ENCODE measurements around the gene BBLN. TPM values are rescaled to one million over a fixed set of nuclear protein-coding genes. Genes with fewer than 3 reads are reported as not detected.

BBLN gene
- polyA plus RNA-seq, 6 donors from 2014 or later: 74.7 to 98.3 (median 93.5) TPM

DNA sequence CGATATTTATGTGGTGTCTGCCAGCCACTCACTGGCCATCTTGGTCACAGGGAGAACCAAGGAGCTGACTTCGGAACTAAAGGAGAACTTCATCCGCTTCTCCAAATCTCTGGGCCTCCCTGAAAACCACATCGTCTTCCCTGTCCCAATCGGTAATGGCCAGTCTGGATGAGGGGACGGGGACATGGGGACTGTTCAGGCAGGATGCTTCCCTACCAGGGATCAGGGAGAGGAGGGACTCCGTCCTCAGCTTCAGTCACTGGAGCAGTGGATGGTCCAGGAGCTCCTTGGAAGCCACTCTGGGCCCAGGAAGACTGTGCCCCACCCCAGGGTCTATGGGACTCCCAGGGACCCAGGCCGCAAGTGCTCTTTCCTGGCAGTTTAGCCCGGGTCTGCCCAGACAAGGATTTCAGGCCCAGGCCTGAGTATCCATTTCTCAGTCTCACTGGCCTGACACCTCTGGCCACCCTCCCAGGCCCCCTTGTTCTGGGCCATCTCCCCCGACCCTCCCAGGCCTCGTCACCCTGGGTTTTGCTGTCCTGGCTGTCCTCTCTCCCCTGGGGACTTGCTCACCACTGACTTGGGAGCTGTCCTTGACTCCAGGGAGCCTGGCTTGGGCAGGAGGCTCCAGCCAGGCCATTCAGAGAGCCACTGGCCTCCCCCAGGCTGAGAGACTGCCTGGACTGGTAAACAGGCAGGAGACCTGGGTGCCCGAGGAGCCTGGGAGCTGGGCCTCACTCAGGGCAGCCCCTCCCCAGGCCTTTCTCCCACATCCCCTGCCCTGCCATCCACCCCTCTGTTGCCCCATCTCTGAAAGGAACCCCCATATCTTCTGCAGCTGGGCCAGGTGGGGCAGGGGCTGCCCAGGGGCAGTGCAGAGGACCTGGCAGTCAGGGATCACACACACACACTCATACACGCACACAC is 7.7 kb upstream of the BBLN start:
- no peaks in the 10 kb centered on the region for H3K36me3 Mint-ChIP-seq
- DNase-seq (no peak), ATAC-seq (ENCODE audit: low read depth in 2 of 2) (no peak)
- no peak overlapping the region for H3K4me3 Mint-ChIP-seq
- H3K9me3 Mint-ChIP-seq: no peaks in the 10 kb centered on the region
- H3K27me3 Mint-ChIP-seq: peaks cover 0 to 10% (median 0%) of the 10 kb centered on the region in 3 donors
- H3K4me1 Mint-ChIP-seq: peaks cover 0 to 6% (median 0%) of the 10 kb centered on the region in 3 donors
- H3K27ac Mint-ChIP-seq: no peak overlapping the region

GRCh38 chr9:128153060-128153946 is 6.8 kb upstream of the BBLN start:
- DNase-seq (no peak), ATAC-seq (ENCODE audit: low read depth in 2 of 2) (no peak)
- Mint-ChIP-seq H3K27ac (peak overlapping the region in 1 of 6 donors; percentile 76), H3K36me3 (no peaks in the 10 kb centered on the region), H3K9me3 (no peaks in the 10 kb centered on the region), H3K4me3 (no peak overlapping the region), H3K27me3 (peaks cover 0 to 10% (median 0%) of the 10 kb centered on the region in 3 donors), H3K4me1 (peaks cover 0 to 6% (median 0%) of the 10 kb centered on the region in 3 donors)

DNA sequence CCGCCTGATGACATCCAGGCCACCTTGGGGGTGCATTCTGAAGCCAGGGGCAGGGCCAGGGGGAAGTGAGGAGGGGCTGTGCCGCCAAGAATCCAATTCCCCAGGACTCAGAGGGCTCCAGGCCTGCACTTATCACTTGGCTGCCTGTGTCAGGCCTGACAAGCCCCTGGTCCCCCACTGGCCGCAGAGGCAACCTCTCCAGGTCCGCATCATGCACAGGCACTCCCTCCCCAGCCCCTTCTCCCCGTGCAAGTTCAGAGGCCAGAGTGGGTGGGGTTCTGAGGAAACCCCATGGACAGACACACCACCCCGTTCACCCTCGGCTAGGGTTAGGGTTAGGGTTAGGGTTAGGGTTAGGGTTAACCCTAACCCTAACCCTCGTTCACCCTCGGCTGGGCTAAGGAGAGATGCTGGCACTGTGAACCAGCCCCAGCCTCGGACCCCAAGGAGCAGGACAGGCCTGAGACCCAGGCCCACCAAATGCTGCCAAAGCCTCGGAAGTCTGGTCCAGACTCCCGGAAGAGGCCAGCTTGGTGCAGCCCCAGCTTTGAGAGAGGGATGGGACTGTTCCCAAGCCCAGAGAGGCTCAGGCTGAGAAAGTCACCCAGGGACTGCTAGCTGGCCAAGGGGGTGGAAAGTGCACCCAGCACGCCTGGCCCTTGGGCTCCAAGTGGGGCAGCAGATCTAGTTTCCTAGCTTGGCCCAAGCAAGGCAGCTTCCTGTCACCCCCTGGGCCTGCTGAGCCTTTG is 5.9 kb upstream of the BBLN start:
- peaks cover 0 to 6% (median under 1%) of the 10 kb centered on the region in 3 donors for H3K4me1 Mint-ChIP-seq
- DNase-seq (no peak), ATAC-seq (ENCODE audit: low read depth in 2 of 2) (no peak)
- H3K36me3 Mint-ChIP-seq: no peaks in the 10 kb centered on the region
- no peaks in the 10 kb centered on the region for H3K9me3 Mint-ChIP-seq
- H3K4me3 Mint-ChIP-seq: no peak overlapping the region
- no peak overlapping the region for H3K27ac Mint-ChIP-seq
- H3K27me3 Mint-ChIP-seq: peaks cover 0 to 10% (median 0%) of the 10 kb centered on the region in 3 donors

- ATAC-seq (ENCODE audit: low read depth in 2 of 2) (no peak), DNase-seq (no peak)
- Mint-ChIP-seq H3K4me1 (peaks cover 6 to 7% (median 6%) of the 10 kb centered on the region in 3 donors), H3K4me3 (peak overlapping the region in 1 of 8 donors; percentile 6), H3K27me3 (peaks cover 0 to 3% (median 0%) of the 10 kb centered on the region in 3 donors), H3K36me3 (no peaks in the 10 kb centered on the region), H3K9me3 (no peaks in the 10 kb centered on the region), H3K27ac (no peak overlapping the region)
Observed at GRCh38 chr9:128155736-128156500, 4.1 kb upstream of the BBLN start.

GRCh38 chr9:128159522-128159783 is 612 bp upstream of the BBLN start:
- DNase-seq (peak; percentile 50), ATAC-seq (ENCODE audit: low read depth in 2 of 2) (peak; percentile 53 to 54)
- peak overlapping the region; percentile 81 to 95 (median 88) for H3K4me3 Mint-ChIP-seq
- no peaks in the 10 kb centered on the region for H3K9me3 Mint-ChIP-seq
- peaks cover 12 to 20% (median 18%) of the 10 kb centered on the region in 3 donors for H3K4me1 Mint-ChIP-seq
- H3K36me3 Mint-ChIP-seq: no peaks in the 10 kb centered on the region
- peak overlapping the region; percentile 83 to 94 (median 92) for H3K27ac Mint-ChIP-seq
- no peaks in the 10 kb centered on the region for H3K27me3 Mint-ChIP-seq

DNA sequence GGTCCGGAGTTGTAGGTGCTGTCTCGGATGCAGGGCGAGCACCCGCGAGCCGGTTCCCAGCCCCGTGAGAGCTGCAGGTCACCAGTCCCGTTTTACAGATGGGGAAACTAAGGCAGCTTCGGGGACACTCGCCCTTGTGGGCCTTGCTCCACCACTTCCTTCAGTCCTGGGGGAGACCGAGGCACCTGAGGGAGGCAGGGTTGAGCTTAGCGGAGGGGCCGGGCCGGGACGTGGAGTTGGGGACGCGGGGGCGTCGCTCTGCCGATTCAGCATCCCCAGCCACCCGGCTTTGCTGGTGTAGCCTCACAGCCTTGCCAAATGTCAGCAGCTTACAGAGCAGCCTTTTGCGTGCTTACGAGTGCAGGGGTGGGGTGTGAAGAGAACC is 530 bp downstream of the BBLN start:
- peak; percentile 18 for ATAC-seq (ENCODE audit: low read depth in 2 of 2)
- no peaks in the 10 kb centered on the region for H3K27me3 Mint-ChIP-seq
- DNase-seq: no peak

DNA sequence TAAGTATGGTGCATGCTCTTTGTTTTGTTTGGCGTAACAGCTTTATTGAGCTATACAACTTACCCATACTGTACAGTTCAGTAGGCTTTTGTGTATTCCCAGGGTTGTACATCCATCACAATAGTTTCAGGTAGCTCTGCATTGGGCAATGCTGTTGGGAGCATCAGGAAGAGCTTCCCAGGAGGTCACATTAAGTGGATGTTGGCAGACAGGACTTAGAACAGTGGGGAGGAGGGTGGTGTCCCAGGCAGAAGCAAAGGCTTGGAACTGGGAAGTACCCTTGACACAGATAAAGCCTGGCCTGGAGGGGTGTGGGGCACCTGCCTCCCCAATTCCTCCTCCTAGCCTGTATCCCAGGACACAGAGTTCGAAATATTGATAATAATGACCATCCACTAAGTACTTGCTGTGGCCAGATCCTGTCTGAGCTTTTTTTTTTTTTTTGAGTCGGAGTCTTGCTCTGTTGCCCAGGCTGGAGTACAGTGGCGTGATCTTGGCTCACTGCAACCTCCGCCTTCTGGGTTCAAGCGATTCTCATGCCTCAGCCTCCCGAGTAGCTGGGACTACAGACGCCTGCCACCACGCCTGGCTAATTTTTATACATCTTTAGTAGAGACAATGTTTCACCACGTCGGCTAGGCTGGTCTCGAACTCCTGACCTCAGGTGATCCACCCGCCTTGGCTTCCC is 1.3 kb downstream of the BBLN start:
- no peak for DNase-seq
- no peaks in the 10 kb centered on the region for H3K9me3 Mint-ChIP-seq
- peak overlapping the region; percentile 81 to 95 (median 88) for H3K4me3 Mint-ChIP-seq
- H3K27me3 Mint-ChIP-seq: no peaks in the 10 kb centered on the region
- H3K4me1 Mint-ChIP-seq: peaks cover 12 to 20% (median 18%) of the 10 kb centered on the region in 3 donors
- H3K36me3 Mint-ChIP-seq: peaks cover 0 to 3% of the 10 kb centered on the region in 2 donors
- peak overlapping the region in 1 of 6 donors; percentile 11 for H3K27ac Mint-ChIP-seq
- no peak for ATAC-seq (ENCODE audit: low read depth in 2 of 2)

More for the DNA sequence above, 530 bp downstream of the BBLN start:
- Mint-ChIP-seq H3K4me3 (peak overlapping the region; percentile 81 to 95 (median 88)), H3K9me3 (no peaks in the 10 kb centered on the region), H3K4me1 (peaks cover 12 to 20% (median 18%) of the 10 kb centered on the region in 3 donors), H3K36me3 (no peaks in the 10 kb centered on the region), H3K27ac (peak overlapping the region in 3 of 6 donors; percentile 38 to 83 (median 47))

- Mint-ChIP-seq H3K27me3 (no peaks in the 10 kb centered on the region), H3K9me3 (no peaks in the 10 kb centered on the region), H3K4me3 (peak overlapping the region in 7 of 8 donors; percentile 22 to 89 (median 74)), H3K27ac (peak overlapping the region in 4 of 6 donors; percentile 32 to 86 (median 54)), H3K36me3 (peaks cover 0 to 13% of the 10 kb centered on the region in 2 donors), H3K4me1 (peaks cover 15 to 20% (median 18%) of the 10 kb centered on the region in 3 donors)
- DNase-seq (no peak), ATAC-seq (ENCODE audit: low read depth in 2 of 2) (no peak)
Observed at GRCh38 chr9:128162215-128163026, 2.4 kb downstream of the BBLN start.

DNA sequence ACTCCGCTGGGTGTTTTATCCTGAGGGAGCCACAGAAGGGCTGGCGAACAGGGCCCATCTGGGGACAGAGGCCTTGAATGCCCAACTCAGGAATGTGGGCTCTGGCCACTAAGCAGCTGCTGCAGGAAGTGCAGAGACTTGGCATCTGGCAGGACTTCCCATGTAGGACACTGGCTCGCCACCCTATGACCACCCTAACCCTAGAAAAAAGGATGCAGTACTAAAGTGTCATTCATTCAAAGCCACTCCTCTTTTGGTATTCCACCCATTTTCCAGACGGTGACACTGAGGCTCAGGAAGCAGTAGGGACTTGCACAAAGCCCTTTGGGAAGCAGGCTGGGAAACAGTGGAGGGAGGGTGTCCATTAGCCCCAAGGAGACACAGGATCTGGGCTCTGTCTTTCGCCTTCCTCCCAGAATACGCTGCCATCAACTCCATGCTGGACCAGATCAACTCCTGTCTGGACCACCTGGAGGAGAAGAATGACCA is 3.0 kb downstream of the BBLN start:
- Mint-ChIP-seq H3K36me3 (peaks cover 0 to 15% of the 10 kb centered on the region in 2 donors), H3K9me3 (no peaks in the 10 kb centered on the region), H3K27me3 (no peaks in the 10 kb centered on the region), H3K27ac (peak overlapping the region in 1 of 6 donors; percentile 32), H3K4me3 (peak overlapping the region in 2 of 8 donors; percentile 54 to 78), H3K4me1 (peaks cover 15 to 20% (median 18%) of the 10 kb centered on the region in 3 donors)
- DNase-seq: no peak
- no peak for ATAC-seq (ENCODE audit: low read depth in 2 of 2)

DNA sequence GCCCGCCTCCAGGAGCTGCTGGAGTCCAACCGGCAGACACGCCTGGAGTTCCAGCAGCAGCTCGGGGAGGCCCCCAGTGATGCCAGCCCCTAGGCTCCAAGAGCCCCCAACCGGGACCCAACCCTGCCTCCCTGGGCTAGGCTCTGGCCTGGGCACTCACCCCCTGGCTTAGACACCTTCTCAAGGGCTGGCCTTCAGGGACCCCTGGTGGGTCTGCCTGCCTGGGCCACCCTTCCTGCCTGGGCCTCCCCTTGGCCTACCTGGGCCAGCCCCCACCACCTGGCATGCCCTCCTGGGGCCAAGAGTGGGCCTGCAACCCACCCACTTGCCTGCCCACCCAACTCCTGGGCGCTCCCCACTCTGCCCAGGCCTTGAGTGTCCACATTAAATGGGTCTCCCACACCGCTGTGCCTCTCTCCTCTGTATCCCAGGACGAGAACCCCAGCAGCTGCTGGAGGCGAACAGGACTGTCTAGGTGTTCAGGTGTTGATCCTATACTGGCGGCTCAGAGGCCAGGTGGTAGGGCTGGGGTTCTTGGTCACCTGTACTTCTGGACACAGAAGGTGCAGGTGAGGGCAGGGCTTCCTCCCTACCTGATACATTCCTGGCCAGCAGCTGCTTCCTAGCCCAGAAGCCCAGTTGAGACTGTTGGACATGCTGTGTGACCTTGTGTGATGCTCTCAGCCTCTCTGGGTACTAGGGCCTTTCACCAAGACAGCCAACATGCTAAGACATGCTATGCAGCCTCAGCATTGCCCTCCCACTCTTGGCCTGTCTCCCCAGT is 3.6 kb downstream of the BBLN start:
- Mint-ChIP-seq H3K36me3 (peaks cover 3 to 17% of the 10 kb centered on the region in 2 donors), H3K27ac (no peak overlapping the region), H3K4me1 (peaks cover 15 to 24% (median 18%) of the 10 kb centered on the region in 3 donors), H3K27me3 (no peaks in the 10 kb centered on the region), H3K4me3 (no peak overlapping the region), H3K9me3 (no peaks in the 10 kb centered on the region)
- ATAC-seq (ENCODE audit: low read depth in 2 of 2): no peak
- DNase-seq: no peak

Data from naive B cell (primary cell).